Stimulated activated CD4-positive, alpha-beta T cell treated with anti-CD3 and anti-CD28 coated beads, Interleukin-12 subunit alpha, Interleukin-12 subunit beta, amount 100 ng/mL, for 48 hours (primary cell): ENCODE results near the gene ZIC2.
"Not testable (repeated sequence)": the region's sequence is repeated elsewhere in the genome, so short reads cannot be mapped to it uniquely, and the experiment has no call there.

Experiments
- DNase-seq, 3 donors: peaks; one replicate each; pipeline ENCODE4 v3.0.0-alpha.2; 2020; ENCODE audit warnings: low read depth in 2 of 3, low spot score in 1 of 3

Gene ZIC2

GRCh38 chr13:100014621-100015020 lies 33.0 kb downstream of the ZIC2 start:
- DNase-seq, result no peak

- no peak for DNase-seq
These were observed 38.3 kb downstream of the ZIC2 start for GRCh38 chr13:100019780-100020356.

GRCh38 chr13:100022798-100023197 lies 41.2 kb downstream of the ZIC2 start:
- DNase-seq, result no peak

DNA sequence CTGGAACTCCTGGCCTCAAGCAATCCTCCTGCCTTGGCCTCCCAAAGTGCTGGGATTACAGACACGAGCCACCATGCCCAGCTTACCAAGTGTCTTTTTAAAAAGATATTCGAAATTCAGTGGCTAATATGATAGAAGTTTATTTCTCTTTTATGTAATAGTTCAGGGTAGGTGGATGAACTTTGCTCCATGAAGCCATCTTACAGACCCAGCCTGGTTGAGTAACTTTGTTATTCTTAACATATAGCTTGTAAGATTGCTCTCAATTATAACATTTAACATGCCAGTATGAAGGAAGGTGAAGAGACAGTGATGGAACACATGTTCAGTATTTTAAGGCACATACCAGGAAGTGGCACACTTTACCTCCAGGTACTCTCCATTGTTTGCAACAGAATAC lies 42.4 kb downstream of the ZIC2 start:
- no peak for DNase-seq

DNA sequence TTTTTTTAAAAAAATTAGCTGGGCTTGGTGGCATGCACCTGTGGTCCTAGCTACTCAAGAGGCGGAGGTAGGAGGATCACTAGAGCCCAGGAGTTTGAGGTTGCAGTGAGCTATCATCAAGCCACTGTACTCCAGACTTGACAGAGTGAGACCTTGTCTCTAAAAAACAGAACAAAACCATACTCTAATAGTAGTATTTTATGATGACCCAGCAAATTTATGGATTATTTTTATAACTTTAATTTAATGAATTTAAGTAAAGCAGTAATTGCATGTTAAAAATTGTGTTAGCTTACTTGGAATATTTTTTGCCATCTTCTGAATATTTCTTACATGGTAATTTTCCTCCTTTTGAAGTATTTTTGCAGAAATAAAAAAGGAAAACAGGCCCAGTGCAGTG lies 48.3 kb downstream of the ZIC2 start:
- no peak for DNase-seq

DNA sequence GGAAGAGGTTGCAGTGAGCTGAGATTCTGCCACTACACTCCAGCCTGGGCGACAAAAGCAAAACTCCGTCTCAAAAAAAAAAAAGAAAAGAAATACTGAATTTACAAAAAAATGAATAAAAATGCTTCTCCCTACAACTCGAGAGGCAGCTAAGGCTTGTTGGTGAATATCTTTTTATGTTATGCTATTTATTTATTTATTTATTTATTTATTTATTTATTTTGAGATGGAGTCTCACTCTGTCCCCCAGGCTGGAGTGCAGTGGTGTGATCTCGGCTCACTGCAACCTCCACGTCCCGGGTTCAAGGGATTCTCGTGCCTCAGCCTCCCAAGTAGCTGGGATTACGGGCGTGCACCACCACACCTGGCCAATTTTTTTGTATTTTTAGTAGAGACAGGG lies 51.1 kb downstream of the ZIC2 start:
- not testable (repeated sequence) for DNase-seq

DNA sequence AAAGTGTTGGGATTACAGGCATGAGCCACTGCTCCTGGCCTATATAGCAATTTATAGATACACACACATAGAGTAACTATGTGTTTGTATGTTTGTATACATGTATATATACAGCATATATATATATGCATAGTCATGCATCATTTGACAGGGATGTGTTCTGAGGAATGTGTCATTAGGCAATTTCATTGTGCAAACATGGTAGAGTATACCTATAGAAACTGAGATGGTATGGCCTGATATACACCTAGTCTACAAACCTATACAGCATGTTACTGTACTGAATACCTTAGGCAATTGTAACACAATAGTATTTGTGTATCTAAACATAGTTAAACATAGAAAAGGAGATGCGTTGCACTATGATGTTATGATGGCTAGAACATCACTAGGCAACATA lies 54.4 kb downstream of the ZIC2 start:
- no peak for DNase-seq
